ENCODE measurements around the gene POU2F2. TPM values are rescaled to one million over a fixed set of nuclear protein-coding genes. Genes with fewer than 3 reads are reported as not detected.

POU2F2 gene
- total RNA-seq, 1 experiment from 2014 or later = 0.89 TPM

GRCh38 chr19:42174958-42175734, 42.9 kb upstream of the POU2F2 start:
- ChIA-PET RAD21 (ENCODE audit: low non-redundant PET in 1 of 2, low total read pairs in 2 of 2, uncharacterized antibody in 2 of 2, unreplicated experiment in 2 of 2) (no interaction called here), POLR2A (no interaction called here), CTCF (no interaction called here)
- no peak overlapping the region for H3K9ac ChIP-seq (ENCODE audit: low read length)
- H3K4me1 ChIP-seq (ENCODE audit: control insufficient read depth in 1 of 2, insufficient read depth in 2 of 2, low read length in 2 of 2) = peaks cover 0 to 4% of the 10 kb centered on the region in 2 experiments; a peak in 2 of 4 replicates
- DNase-seq (ENCODE audit: low read depth, low spot score) = no peak
- H3K4me3 ChIP-seq (replicated peaks in 1 of 2; ENCODE audit: low read depth in 1 of 2, low read length in 2 of 2) = no peak overlapping the region
- peaks cover 52% of the 10 kb centered on the region for H3K27me3 ChIP-seq (ENCODE audit: insufficient read depth, low read length)
- H3K4me2 ChIP-seq (ENCODE audit: low read length) = no peak overlapping the region
- H3K9me2 ChIP-seq (ENCODE audit: insufficient read depth) = no peaks in the 10 kb centered on the region
- H2AFZ ChIP-seq (ENCODE audit: low read depth, low read length, poor library complexity, severe bottlenecking) = no peak overlapping the region
- intact Hi-C loops (cut with micrococcal nuclease) = no loop called here
- H3K27ac ChIP-seq (ENCODE audit: low read depth, low read length) = no peak overlapping the region
- ATAC-seq = no peak
- no peaks in the 10 kb centered on the region for H3K79me2 ChIP-seq (ENCODE audit: insufficient read depth, low read length)
- TF ChIP-seq ZNF274 (IDR thresholded peaks at IDR 0.05; ENCODE audit: low read depth, low read length) (no peak), JUND (IDR thresholded peaks at IDR 0.05) (no peak), YY1 (IDR thresholded peaks at IDR 0.05; ENCODE audit: extremely low read depth, insufficient replicate concordance, low read depth, low read length) (no peak), POLR2AphosphoS5 (IDR thresholded peaks at IDR 0.05; ENCODE audit: low read depth, low read length) (no peak), REST (IDR thresholded peaks at IDR 0.05; ENCODE audit: low read depth) (no peak), CEBPB (IDR thresholded peaks at IDR 0.05; ENCODE audit: low read depth) (no peak), SIN3A (IDR thresholded peaks at IDR 0.05; ENCODE audit: low read depth) (no peak), SRF (IDR thresholded peaks at IDR 0.05; ENCODE audit: low read depth) (no peak), POLR2A (IDR thresholded peaks at IDR 0.05; ENCODE audit: borderline replicate concordance, extremely low read depth, insufficient read depth, insufficient read length) (no peak), RAD21 (IDR thresholded peaks at IDR 0.05; ENCODE audit: low read depth) (no peak)
- BruUV-seq (replicated peaks) = no TSS peak
- no peaks in the 10 kb centered on the region for H3K9me3 ChIP-seq (ENCODE audit: control insufficient read depth in 1 of 2, insufficient read depth in 1 of 2, low read depth in 1 of 2, low read length in 2 of 2)
- H3K36me3 ChIP-seq (ENCODE audit: control insufficient read depth in 1 of 2, insufficient read depth in 2 of 2, low read length in 2 of 2) = no peaks in the 10 kb centered on the region
- no peaks in the 10 kb centered on the region for H4K20me1 ChIP-seq (ENCODE audit: insufficient read depth)
